ENCODE data around the gene LGI4.

The LGI4 gene

GRCh38 chr19:35083691-35084508, 51.0 kb downstream of the LGI4 start:
- no peak for DNase-seq

GRCh38 chr19:35081201-35081600, 53.7 kb downstream of the LGI4 start:
- DNase-seq: no peak

GRCh38 chr19:35080613-35081170, 54.2 kb downstream of the LGI4 start:
- no peak for DNase-seq

- DNase-seq: no peak
These were observed 55.0 kb downstream of the LGI4 start for GRCh38 chr19:35079826-35080225.

GRCh38 chr19:35077411-35078223, 57.2 kb downstream of the LGI4 start:
- no peak for DNase-seq

- no peak for DNase-seq
These were observed 58.2 kb downstream of the LGI4 start for GRCh38 chr19:35076657-35077056.

GRCh38 chr19:35076026-35076370, 58.9 kb downstream of the LGI4 start:
- DNase-seq: no peak

GRCh38 chr19:35075202-35076025, 59.4 kb downstream of the LGI4 start:
- no peak for DNase-seq

Measured in CD4-positive, alpha-beta T cell treated with Interleukin-17A for 1 hour (primary cell).